Measurements from ENCODE around the gene ATP6V1E1.

The ATP6V1E1 gene

DNA sequence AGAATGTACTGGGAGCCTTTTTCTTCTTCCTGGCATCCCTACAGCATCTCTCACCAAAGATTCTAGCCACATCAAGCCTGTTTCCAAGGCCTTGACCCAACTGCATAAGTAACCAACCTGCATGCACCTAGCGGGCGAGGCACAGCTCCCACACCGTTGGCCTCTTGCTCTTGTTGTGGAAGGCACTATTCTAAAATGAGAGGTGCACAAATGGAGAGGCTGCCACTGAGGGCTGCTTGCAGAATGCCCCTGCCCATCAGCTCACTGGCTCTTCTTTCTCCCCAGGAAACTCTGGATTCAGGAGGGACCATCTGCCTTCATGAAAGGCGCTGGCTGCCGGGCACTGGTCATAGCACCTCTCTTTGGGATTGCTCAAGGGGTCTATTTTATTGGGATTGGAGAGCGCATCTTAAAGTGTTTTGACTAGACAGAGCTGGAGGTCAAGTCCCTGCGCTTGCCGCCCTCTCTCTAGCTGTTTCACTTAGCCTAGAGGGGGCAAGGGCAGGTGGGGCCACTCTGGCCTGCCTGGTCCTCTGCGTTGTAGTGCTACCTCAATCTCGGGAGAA is 38.7 kb downstream of the ATP6V1E1 start:
- H3K79me2 ChIP-seq (ENCODE audit: insufficient read depth, low read length): no peaks in the 10 kb centered on the region
- H3K9ac ChIP-seq (ENCODE audit: low read depth, low read length): no peak overlapping the region
- ATAC-seq (ENCODE audit: insufficient read depth, low read depth) (no peak), DNase-seq (no peak)
- H3K4me2 ChIP-seq (ENCODE audit: insufficient read depth, low read length): no peak overlapping the region
- H3K9me3 ChIP-seq (ENCODE audit: insufficient read depth, low read length, severe bottlenecking): no peaks in the 10 kb centered on the region
- H2AFZ ChIP-seq (ENCODE audit: low read depth, low read length): no peak overlapping the region
- no peaks in the 10 kb centered on the region for H3K27me3 ChIP-seq (ENCODE audit: insufficient read depth, low read length, poor library complexity)
- TF ChIP-seq, protein P1, sequence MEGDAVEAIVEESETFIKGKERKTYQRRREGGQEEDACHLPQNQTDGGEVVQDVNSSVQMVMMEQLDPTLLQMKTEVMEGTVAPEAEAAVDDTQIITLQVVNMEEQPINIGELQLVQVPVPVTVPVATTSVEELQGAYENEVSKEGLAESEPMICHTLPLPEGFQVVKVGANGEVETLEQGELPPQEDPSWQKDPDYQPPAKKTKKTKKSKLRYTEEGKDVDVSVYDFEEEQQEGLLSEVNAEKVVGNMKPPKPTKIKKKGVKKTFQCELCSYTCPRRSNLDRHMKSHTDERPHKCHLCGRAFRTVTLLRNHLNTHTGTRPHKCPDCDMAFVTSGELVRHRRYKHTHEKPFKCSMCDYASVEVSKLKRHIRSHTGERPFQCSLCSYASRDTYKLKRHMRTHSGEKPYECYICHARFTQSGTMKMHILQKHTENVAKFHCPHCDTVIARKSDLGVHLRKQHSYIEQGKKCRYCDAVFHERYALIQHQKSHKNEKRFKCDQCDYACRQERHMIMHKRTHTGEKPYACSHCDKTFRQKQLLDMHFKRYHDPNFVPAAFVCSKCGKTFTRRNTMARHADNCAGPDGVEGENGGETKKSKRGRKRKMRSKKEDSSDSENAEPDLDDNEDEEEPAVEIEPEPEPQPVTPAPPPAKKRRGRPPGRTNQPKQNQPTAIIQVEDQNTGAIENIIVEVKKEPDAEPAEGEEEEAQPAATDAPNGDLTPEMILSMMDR (IDR thresholded peaks at IDR 0.05; ENCODE audit: borderline replicate concordance, extremely low read depth, low read length, poor library complexity, severe bottlenecking): no peak
- no peak for TF ChIP-seq EZH2 (IDR thresholded peaks at IDR 0.05; ENCODE audit: borderline replicate concordance, low read depth, low read length, severe bottlenecking)
- no peak overlapping the region for H3K27ac ChIP-seq (ENCODE audit: low read length)
- H3K4me1 ChIP-seq (ENCODE audit: insufficient read depth, low read length): no peaks in the 10 kb centered on the region
- no peak overlapping the region for H3K4me3 ChIP-seq (ENCODE audit: low read depth in 1 of 2, low read length in 2 of 2)
- no peaks in the 10 kb centered on the region; the same call in 1 of the 2 replicates for H4K20me1 ChIP-seq (ENCODE audit: insufficient read depth, low read length)
- H3K36me3 ChIP-seq (ENCODE audit: insufficient read depth, low read length): peaks cover 40% of the 10 kb centered on the region

DNA sequence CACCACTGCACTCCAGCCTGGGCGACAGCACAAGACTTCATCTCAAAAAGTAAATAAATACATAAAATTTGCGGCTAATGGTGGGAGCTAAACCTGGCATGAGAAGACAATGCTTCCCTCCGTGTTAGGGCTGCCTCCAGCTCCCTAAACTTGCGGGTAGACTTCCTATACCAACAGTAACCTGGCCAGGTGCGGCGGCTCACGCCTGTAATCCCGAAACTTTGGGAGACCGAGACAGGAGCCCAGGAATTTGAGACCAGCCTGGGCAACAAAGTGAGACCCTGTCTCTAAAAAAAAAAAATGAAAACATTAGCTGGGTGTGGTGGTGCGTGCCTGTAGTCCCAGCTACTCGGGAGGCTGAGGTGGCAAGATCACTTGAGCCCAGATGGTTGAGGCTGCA is 39.9 kb downstream of the ATP6V1E1 start:
- TF ChIP-seq EZH2 (IDR thresholded peaks at IDR 0.05; ENCODE audit: borderline replicate concordance, low read depth, low read length, severe bottlenecking): no peak
- TF ChIP-seq, protein P1 (IDR thresholded peaks at IDR 0.05; ENCODE audit: borderline replicate concordance, extremely low read depth, low read length, poor library complexity, severe bottlenecking): no peak
- ATAC-seq (ENCODE audit: insufficient read depth, low read depth): no peak

DNA sequence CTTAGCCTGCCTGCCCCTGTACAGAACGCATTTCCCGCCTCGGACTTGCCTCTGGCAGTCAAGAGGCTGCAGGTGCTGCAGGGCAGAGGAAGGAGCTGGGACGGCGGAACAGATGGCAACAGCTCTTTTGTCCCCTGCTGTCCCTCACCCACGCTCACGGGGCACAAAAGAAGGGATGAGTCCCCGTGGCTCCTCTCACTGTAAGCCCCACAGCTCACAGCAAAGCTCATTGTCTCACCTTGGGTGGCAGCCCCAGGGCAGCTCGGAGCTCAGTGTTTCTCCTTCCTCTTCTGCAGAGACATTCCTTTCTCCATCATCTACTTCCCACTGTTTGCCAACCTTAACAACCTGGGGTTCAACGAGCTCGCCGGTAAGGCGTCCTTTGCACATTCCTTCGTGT is 40.9 kb downstream of the ATP6V1E1 start:
- DNase-seq (no peak), ATAC-seq (ENCODE audit: insufficient read depth, low read depth) (no peak)
- Histone ChIP-seq H3K36me3 (ENCODE audit: insufficient read depth, low read length) (peaks cover 20% of the 10 kb centered on the region), H3K27me3 (ENCODE audit: insufficient read depth, low read length, poor library complexity) (no peaks in the 10 kb centered on the region), H3K27ac (ENCODE audit: low read length) (no peak overlapping the region), H3K4me1 (ENCODE audit: insufficient read depth, low read length) (no peaks in the 10 kb centered on the region), H2AFZ (ENCODE audit: low read depth, low read length) (no peak overlapping the region), H3K4me3 (ENCODE audit: low read depth in 1 of 2, low read length in 2 of 2) (no peak overlapping the region), H3K4me2 (ENCODE audit: insufficient read depth, low read length) (no peak overlapping the region), H3K79me2 (ENCODE audit: insufficient read depth, low read length) (no peaks in the 10 kb centered on the region), H3K9ac (ENCODE audit: low read depth, low read length) (no peak overlapping the region), H4K20me1 (ENCODE audit: insufficient read depth, low read length) (no peaks in the 10 kb centered on the region), H3K9me3 (ENCODE audit: insufficient read depth, low read length, severe bottlenecking) (no peaks in the 10 kb centered on the region)
- TF ChIP-seq EZH2 (IDR thresholded peaks at IDR 0.05; ENCODE audit: borderline replicate concordance, low read depth, low read length, severe bottlenecking): no peak
- TF ChIP-seq, protein P1 (IDR thresholded peaks at IDR 0.05; ENCODE audit: borderline replicate concordance, extremely low read depth, low read length, poor library complexity, severe bottlenecking): no peak

More for the DNA sequence above, 39.9 kb downstream of the ATP6V1E1 start:
- no peak for DNase-seq
- Histone ChIP-seq H2AFZ (ENCODE audit: low read depth, low read length) (no peak overlapping the region), H3K9me3 (ENCODE audit: insufficient read depth, low read length, severe bottlenecking) (no peaks in the 10 kb centered on the region), H3K79me2 (ENCODE audit: insufficient read depth, low read length) (no peaks in the 10 kb centered on the region), H3K27me3 (ENCODE audit: insufficient read depth, low read length, poor library complexity) (no peaks in the 10 kb centered on the region), H3K9ac (ENCODE audit: low read depth, low read length) (no peak overlapping the region), H3K4me2 (ENCODE audit: insufficient read depth, low read length) (no peak overlapping the region), H3K4me1 (ENCODE audit: insufficient read depth, low read length) (no peaks in the 10 kb centered on the region), H3K4me3 (ENCODE audit: low read depth in 1 of 2, low read length in 2 of 2) (no peak overlapping the region), H4K20me1 (ENCODE audit: insufficient read depth, low read length) (no peaks in the 10 kb centered on the region), H3K27ac (ENCODE audit: low read length) (no peak overlapping the region), H3K36me3 (ENCODE audit: insufficient read depth, low read length) (peaks cover 28% of the 10 kb centered on the region)
